Neural cell (in vitro differentiated cells): ENCODE results near the gene STIM2.

Source experiments
- EZH2 ChIP-seq: fragments of 200-600, 300-800 bp; shearing (Covaris generic), sonication (generic); IDR thresholded peaks from 2 replicates; pipeline ENCODE4 v1.6.1; 2014; ENCODE audit warnings: antibody characterized with exemption, low read length, borderline replicate concordance, mild to moderate bottlenecking; ENCODE audit not compliant: insufficient read depth, poor library complexity, severe bottlenecking
- MXI1 ChIP-seq: fragments of 450-650 bp; conservative IDR thresholded peaks from 2 replicates; pipeline ENCODE4 v1.6.1; 2014; ENCODE audit warnings: antibody characterized with exemption, mild to moderate bottlenecking; ENCODE audit not compliant: poor library complexity, severe bottlenecking
- POLR2AphosphoS5 ChIP-seq: IDR thresholded peaks from 2 replicates; pipeline ENCODE4 v1.6.1; 2012
- TF ChIP-seq, protein P1 (sequence below): fragments of 450-650 bp; IDR thresholded peaks from 2 replicates; pipeline ENCODE4 v1.5.1; 2014; ENCODE audit warnings: antibody characterized with exemption, mild to moderate bottlenecking, moderate library complexity; ENCODE audit not compliant: poor library complexity, severe bottlenecking

DNA sequence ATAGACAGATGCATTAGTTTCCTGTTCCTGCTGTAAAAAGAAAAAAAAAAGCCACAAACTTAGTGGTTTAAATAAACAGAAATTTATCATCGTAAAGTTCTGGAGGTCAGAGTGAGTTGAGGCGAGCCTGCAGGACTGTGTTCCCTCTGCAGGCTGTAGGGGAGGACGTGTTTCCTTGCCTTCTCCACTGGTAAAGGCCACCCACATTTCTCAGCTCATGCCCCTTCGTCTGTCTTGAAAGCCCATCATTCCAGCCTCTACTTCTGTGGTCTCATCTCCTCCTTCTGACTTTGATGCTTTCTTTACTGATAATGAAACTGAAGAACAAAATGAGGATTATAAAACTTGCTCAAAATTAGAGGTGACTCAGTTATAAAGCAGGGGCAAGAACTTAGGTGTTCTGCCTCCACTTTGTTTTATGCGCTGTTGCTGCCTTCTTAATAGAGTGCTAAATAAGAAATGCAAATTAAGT is 143.0 kb downstream of the STIM2 start:
- TF ChIP-seq, protein P1, sequence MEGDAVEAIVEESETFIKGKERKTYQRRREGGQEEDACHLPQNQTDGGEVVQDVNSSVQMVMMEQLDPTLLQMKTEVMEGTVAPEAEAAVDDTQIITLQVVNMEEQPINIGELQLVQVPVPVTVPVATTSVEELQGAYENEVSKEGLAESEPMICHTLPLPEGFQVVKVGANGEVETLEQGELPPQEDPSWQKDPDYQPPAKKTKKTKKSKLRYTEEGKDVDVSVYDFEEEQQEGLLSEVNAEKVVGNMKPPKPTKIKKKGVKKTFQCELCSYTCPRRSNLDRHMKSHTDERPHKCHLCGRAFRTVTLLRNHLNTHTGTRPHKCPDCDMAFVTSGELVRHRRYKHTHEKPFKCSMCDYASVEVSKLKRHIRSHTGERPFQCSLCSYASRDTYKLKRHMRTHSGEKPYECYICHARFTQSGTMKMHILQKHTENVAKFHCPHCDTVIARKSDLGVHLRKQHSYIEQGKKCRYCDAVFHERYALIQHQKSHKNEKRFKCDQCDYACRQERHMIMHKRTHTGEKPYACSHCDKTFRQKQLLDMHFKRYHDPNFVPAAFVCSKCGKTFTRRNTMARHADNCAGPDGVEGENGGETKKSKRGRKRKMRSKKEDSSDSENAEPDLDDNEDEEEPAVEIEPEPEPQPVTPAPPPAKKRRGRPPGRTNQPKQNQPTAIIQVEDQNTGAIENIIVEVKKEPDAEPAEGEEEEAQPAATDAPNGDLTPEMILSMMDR: no peak
- TF ChIP-seq POLR2AphosphoS5 (no peak), MXI1 (no peak), EZH2 (no peak)
